Measurements from ENCODE around the gene IL18.
"Not testable (repeated sequence)": the region's sequence is repeated elsewhere in the genome, so short reads cannot be mapped to it uniquely, and the experiment has no call there.

IL18 gene

GRCh38 chr11:112174789-112175598, 11.1 kb upstream of the IL18 start, which contains the start of gene BCO2:
TSS of gene BCO2 (plus strand) at chr11:112175512. CDS start at chr11:112175602, 90 bp downstream.
- no peaks in the 10 kb centered on the region for H3K36me3 ChIP-seq (ENCODE audit: control insufficient read depth, insufficient read depth, low read length)
- H3K4me1 ChIP-seq (ENCODE audit: control insufficient read depth, insufficient read depth, low read length, poor library complexity, severe bottlenecking): no peaks in the 10 kb centered on the region
- H3K27me3 ChIP-seq (replicated peaks; ENCODE audit: control insufficient read depth, insufficient read depth, low read length, poor library complexity, severe bottlenecking): no peaks in the 10 kb centered on the region
- peak in 2 of 3 donors; percentile 6 to 26 for DNase-seq
- H3K9me3 ChIP-seq (ENCODE audit: control insufficient read depth, low read length): no peaks in the 10 kb centered on the region
- no peak within 1 kb of the TSS for H3K27ac ChIP-seq (ENCODE audit: insufficient read depth, low read length, poor library complexity, severe bottlenecking)
- no peak within 1 kb of the TSS for H3K4me3 ChIP-seq (ENCODE audit: insufficient read depth, low read depth, low read length, poor library complexity, severe bottlenecking)

GRCh38 chr11:112173152-112173551, 9.3 kb upstream of the IL18 start:
- Histone ChIP-seq H3K36me3 (ENCODE audit: control insufficient read depth, insufficient read depth, low read length) (no peaks in the 10 kb centered on the region), H3K27me3 (replicated peaks; ENCODE audit: control insufficient read depth, insufficient read depth, low read length, poor library complexity, severe bottlenecking) (no peaks in the 10 kb centered on the region), H3K4me3 (ENCODE audit: insufficient read depth, low read depth, low read length, poor library complexity, severe bottlenecking) (no peak overlapping the region), H3K27ac (ENCODE audit: insufficient read depth, low read length, poor library complexity, severe bottlenecking) (no peak overlapping the region), H3K4me1 (ENCODE audit: control insufficient read depth, insufficient read depth, low read length, poor library complexity, severe bottlenecking) (no peaks in the 10 kb centered on the region), H3K9me3 (ENCODE audit: control insufficient read depth, low read length) (no peaks in the 10 kb centered on the region)
- no peak for DNase-seq

GRCh38 chr11:112172362-112172994, 8.6 kb upstream of the IL18 start:
- no peak overlapping the region for H3K4me3 ChIP-seq (ENCODE audit: insufficient read depth, low read depth, low read length, poor library complexity, severe bottlenecking)
- DNase-seq: no peak
- H3K4me1 ChIP-seq (ENCODE audit: control insufficient read depth, insufficient read depth, low read length, poor library complexity, severe bottlenecking): no peaks in the 10 kb centered on the region
- H3K36me3 ChIP-seq (ENCODE audit: control insufficient read depth, insufficient read depth, low read length): no peaks in the 10 kb centered on the region
- H3K9me3 ChIP-seq (ENCODE audit: control insufficient read depth, low read length): no peaks in the 10 kb centered on the region
- H3K27ac ChIP-seq (ENCODE audit: insufficient read depth, low read length, poor library complexity, severe bottlenecking): no peak overlapping the region
- no peaks in the 10 kb centered on the region for H3K27me3 ChIP-seq (replicated peaks; ENCODE audit: control insufficient read depth, insufficient read depth, low read length, poor library complexity, severe bottlenecking)

GRCh38 chr11:112167145-112167544, 3.3 kb upstream of the IL18 start, which contains the start of gene TEX12:
TSS of gene TEX12 (plus strand) at chr11:112167372. CDS start at chr11:112169269, 1,897 bp downstream.
- Histone ChIP-seq H3K9me3 (ENCODE audit: control insufficient read depth, low read length) (no peaks in the 10 kb centered on the region), H3K36me3 (ENCODE audit: control insufficient read depth, insufficient read depth, low read length) (no peaks in the 10 kb centered on the region), H3K27me3 (replicated peaks; ENCODE audit: control insufficient read depth, insufficient read depth, low read length, poor library complexity, severe bottlenecking) (no peaks in the 10 kb centered on the region), H3K27ac (ENCODE audit: insufficient read depth, low read length, poor library complexity, severe bottlenecking) (no peak within 1 kb of the TSS), H3K4me3 (ENCODE audit: insufficient read depth, low read depth, low read length, poor library complexity, severe bottlenecking) (no peak within 1 kb of the TSS), H3K4me1 (ENCODE audit: control insufficient read depth, insufficient read depth, low read length, poor library complexity, severe bottlenecking) (no peaks in the 10 kb centered on the region)
- DNase-seq: no peak

GRCh38 chr11:112166562-112166961, 2.7 kb upstream of the IL18 start:
- Histone ChIP-seq H3K9me3 (ENCODE audit: control insufficient read depth, low read length) (no peaks in the 10 kb centered on the region), H3K4me3 (ENCODE audit: insufficient read depth, low read depth, low read length, poor library complexity, severe bottlenecking) (no peak overlapping the region), H3K4me1 (ENCODE audit: control insufficient read depth, insufficient read depth, low read length, poor library complexity, severe bottlenecking) (no peaks in the 10 kb centered on the region), H3K36me3 (ENCODE audit: control insufficient read depth, insufficient read depth, low read length) (no peaks in the 10 kb centered on the region), H3K27ac (ENCODE audit: insufficient read depth, low read length, poor library complexity, severe bottlenecking) (no peak overlapping the region), H3K27me3 (replicated peaks; ENCODE audit: control insufficient read depth, insufficient read depth, low read length, poor library complexity, severe bottlenecking) (no peaks in the 10 kb centered on the region)
- no peak for DNase-seq

GRCh38 chr11:112165049-112165448, 1.2 kb upstream of the IL18 start:
- DNase-seq: no peak
- H3K4me3 ChIP-seq (ENCODE audit: insufficient read depth, low read depth, low read length, poor library complexity, severe bottlenecking): no peak overlapping the region
- H3K9me3 ChIP-seq (ENCODE audit: control insufficient read depth, low read length): no peaks in the 10 kb centered on the region
- no peaks in the 10 kb centered on the region for H3K4me1 ChIP-seq (ENCODE audit: control insufficient read depth, insufficient read depth, low read length, poor library complexity, severe bottlenecking)
- H3K27me3 ChIP-seq (replicated peaks; ENCODE audit: control insufficient read depth, insufficient read depth, low read length, poor library complexity, severe bottlenecking): no peaks in the 10 kb centered on the region
- H3K27ac ChIP-seq (ENCODE audit: insufficient read depth, low read length, poor library complexity, severe bottlenecking): no peak overlapping the region
- no peaks in the 10 kb centered on the region for H3K36me3 ChIP-seq (ENCODE audit: control insufficient read depth, insufficient read depth, low read length)

- H3K36me3 ChIP-seq (ENCODE audit: control insufficient read depth, insufficient read depth, low read length): no peaks in the 10 kb centered on the region
- H3K27ac ChIP-seq (ENCODE audit: insufficient read depth, low read length, poor library complexity, severe bottlenecking): no peak overlapping the region
- H3K27me3 ChIP-seq (replicated peaks; ENCODE audit: control insufficient read depth, insufficient read depth, low read length, poor library complexity, severe bottlenecking): no peaks in the 10 kb centered on the region
- no peaks in the 10 kb centered on the region for H3K4me1 ChIP-seq (ENCODE audit: control insufficient read depth, insufficient read depth, low read length, poor library complexity, severe bottlenecking)
- H3K4me3 ChIP-seq (ENCODE audit: insufficient read depth, low read depth, low read length, poor library complexity, severe bottlenecking): no peak overlapping the region
- H3K9me3 ChIP-seq (ENCODE audit: control insufficient read depth, low read length): no peaks in the 10 kb centered on the region
- DNase-seq: no peak
Measured at GRCh38 chr11:112162761-112163546, 940 bp downstream of the IL18 start.

GRCh38 chr11:112162200-112162599, 1.7 kb downstream of the IL18 start:
- H3K9me3 ChIP-seq (ENCODE audit: control insufficient read depth, low read length); H3K27ac ChIP-seq (ENCODE audit: insufficient read depth, low read length, poor library complexity, severe bottlenecking); DNase-seq; H3K4me1 ChIP-seq (ENCODE audit: control insufficient read depth, insufficient read depth, low read length, poor library complexity, severe bottlenecking); H3K4me3 ChIP-seq (ENCODE audit: insufficient read depth, low read depth, low read length, poor library complexity, severe bottlenecking); H3K27me3 ChIP-seq (replicated peaks; ENCODE audit: control insufficient read depth, insufficient read depth, low read length, poor library complexity, severe bottlenecking); H3K36me3 ChIP-seq (ENCODE audit: control insufficient read depth, insufficient read depth, low read length): not testable (repeated sequence)

GRCh38 chr11:112161012-112161411, 2.9 kb downstream of the IL18 start:
- Histone ChIP-seq H3K4me1 (ENCODE audit: control insufficient read depth, insufficient read depth, low read length, poor library complexity, severe bottlenecking) (no peaks in the 10 kb centered on the region), H3K4me3 (ENCODE audit: insufficient read depth, low read depth, low read length, poor library complexity, severe bottlenecking) (no peak overlapping the region), H3K27ac (ENCODE audit: insufficient read depth, low read length, poor library complexity, severe bottlenecking) (no peak overlapping the region), H3K9me3 (ENCODE audit: control insufficient read depth, low read length) (no peaks in the 10 kb centered on the region), H3K27me3 (replicated peaks; ENCODE audit: control insufficient read depth, insufficient read depth, low read length, poor library complexity, severe bottlenecking) (no peaks in the 10 kb centered on the region), H3K36me3 (ENCODE audit: control insufficient read depth, insufficient read depth, low read length) (no peaks in the 10 kb centered on the region)
- DNase-seq: no peak

All from effector memory CD4-positive, alpha-beta T cell (primary cell).